A549 (cell line): ENCODE measurements around the gene CIAPIN1.

Experiments
- CBX8 ChIP-seq: fragments of 200-600 bp; sonication (generic); IDR thresholded peaks from 2 replicates; pipeline ENCODE4 v1.6.1; 2016
- CEBPB ChIP-seq, 2 experiments: fragments of >200 bp in 1 of 2; sonication (Bioruptor Twin) in 1 of 2; formaldehyde crosslinking in 1 of 2; IDR thresholded peaks; 2 replicates each; pipeline ENCODE4 v1.6.1; 2012 to 2016
- CHD4 ChIP-seq: fragments of 200-600 bp; sonication (generic); IDR thresholded peaks from 2 replicates; pipeline ENCODE4 v1.6.1; 2016; ENCODE audit warnings: antibody characterized with exemption, mild to moderate bottlenecking, borderline replicate concordance
- CTCF ChIP-seq: fragments of >200 bp; sonication (Bioruptor Twin); formaldehyde crosslinking; IDR thresholded peaks from 3 replicates; pipeline ENCODE4 v1.5.1; 2016
- EP300 ChIP-seq, 2 experiments: fragments of >200 bp; sonication (Bioruptor Twin); formaldehyde crosslinking; IDR thresholded peaks; 2 replicates in 1 of 2; 3 replicates in 1 of 2; pipeline ENCODE4 v1.6.1; 2016 to 2017
- GATA3 ChIP-seq: IDR thresholded peaks from 2 replicates; pipeline ENCODE4 v1.6.1; 2012; ENCODE audit warnings: borderline replicate concordance
- POLR2A ChIP-seq: IDR thresholded peaks from 2 replicates; pipeline ENCODE4 v1.6.1; 2012; ENCODE audit warnings: mild to moderate bottlenecking, low read length
- RAD21 ChIP-seq, 2 experiments: fragments of >200 bp in 1 of 2; sonication (Bioruptor Twin) in 1 of 2; formaldehyde crosslinking in 1 of 2; IDR thresholded peaks in 1 of 2; conservative IDR thresholded peaks in 1 of 2; 2 replicates in 1 of 2; 3 replicates in 1 of 2; pipeline ENCODE4 v1.6.1; 2012 to 2018; ENCODE audit warnings: inconsistent platforms in 1 of 2
- RFX5 ChIP-seq: fragments of 450-650 bp; IDR thresholded peaks from 2 replicates; pipeline ENCODE4 v1.7.1; 2014; ENCODE audit warnings: antibody characterized with exemption, mild to moderate bottlenecking, moderate library complexity
- RNF2 ChIP-seq: fragments of 200-600 bp; sonication (generic); IDR thresholded peaks from 2 replicates; pipeline ENCODE4 v1.6.1; 2016; ENCODE audit warnings: low read depth, mild to moderate bottlenecking, antibody characterized with exemption, moderate library complexity, borderline replicate concordance
- SMC3 ChIP-seq: fragments of >200 bp; sonication (Bioruptor Twin); formaldehyde crosslinking; IDR thresholded peaks from 3 replicates; pipeline ENCODE4 v1.6.1; 2018; ENCODE audit warnings: inconsistent platforms
- ZFP36 ChIP-seq: fragments of 450-650 bp; IDR thresholded peaks from 2 replicates; pipeline ENCODE4 v1.6.1; 2014; ENCODE audit warnings: borderline replicate concordance; ENCODE audit not compliant: partially characterized antibody
- TF ChIP-seq, protein P1 (sequence below): fragments of 200-600 bp; sonication (generic); IDR thresholded peaks from 2 replicates; pipeline ENCODE4 v1.6.1; 2016; ENCODE audit warnings: antibody characterized with exemption, mild to moderate bottlenecking, moderate library complexity
- TF ChIP-seq, protein P2 (sequence below): fragments of 450-650 bp; IDR thresholded peaks from 2 replicates; pipeline ENCODE4 v1.6.1; 2014; ENCODE audit warnings: antibody characterized with exemption

- no peak for TF ChIP-seq CTCF
- no peak for TF ChIP-seq SMC3
- no peak for TF ChIP-seq CBX8
- TF ChIP-seq POLR2A = no peak
- TF ChIP-seq RNF2 = no peak
- 0 out of 5 replicates have a peak, but pooled peaks of 1 of the 2 experiments have one; percentile 5 for TF ChIP-seq RAD21 (conservative IDR thresholded peaks at IDR 0.05 in 1 of 2, IDR thresholded peaks at IDR 0.05 in 1 of 2)
- TF ChIP-seq, protein P1, sequence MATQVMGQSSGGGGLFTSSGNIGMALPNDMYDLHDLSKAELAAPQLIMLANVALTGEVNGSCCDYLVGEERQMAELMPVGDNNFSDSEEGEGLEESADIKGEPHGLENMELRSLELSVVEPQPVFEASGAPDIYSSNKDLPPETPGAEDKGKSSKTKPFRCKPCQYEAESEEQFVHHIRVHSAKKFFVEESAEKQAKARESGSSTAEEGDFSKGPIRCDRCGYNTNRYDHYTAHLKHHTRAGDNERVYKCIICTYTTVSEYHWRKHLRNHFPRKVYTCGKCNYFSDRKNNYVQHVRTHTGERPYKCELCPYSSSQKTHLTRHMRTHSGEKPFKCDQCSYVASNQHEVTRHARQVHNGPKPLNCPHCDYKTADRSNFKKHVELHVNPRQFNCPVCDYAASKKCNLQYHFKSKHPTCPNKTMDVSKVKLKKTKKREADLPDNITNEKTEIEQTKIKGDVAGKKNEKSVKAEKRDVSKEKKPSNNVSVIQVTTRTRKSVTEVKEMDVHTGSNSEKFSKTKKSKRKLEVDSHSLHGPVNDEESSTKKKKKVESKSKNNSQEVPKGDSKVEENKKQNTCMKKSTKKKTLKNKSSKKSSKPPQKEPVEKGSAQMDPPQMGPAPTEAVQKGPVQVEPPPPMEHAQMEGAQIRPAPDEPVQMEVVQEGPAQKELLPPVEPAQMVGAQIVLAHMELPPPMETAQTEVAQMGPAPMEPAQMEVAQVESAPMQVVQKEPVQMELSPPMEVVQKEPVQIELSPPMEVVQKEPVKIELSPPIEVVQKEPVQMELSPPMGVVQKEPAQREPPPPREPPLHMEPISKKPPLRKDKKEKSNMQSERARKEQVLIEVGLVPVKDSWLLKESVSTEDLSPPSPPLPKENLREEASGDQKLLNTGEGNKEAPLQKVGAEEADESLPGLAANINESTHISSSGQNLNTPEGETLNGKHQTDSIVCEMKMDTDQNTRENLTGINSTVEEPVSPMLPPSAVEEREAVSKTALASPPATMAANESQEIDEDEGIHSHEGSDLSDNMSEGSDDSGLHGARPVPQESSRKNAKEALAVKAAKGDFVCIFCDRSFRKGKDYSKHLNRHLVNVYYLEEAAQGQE = no peak
- no peak for TF ChIP-seq ZFP36
- TF ChIP-seq GATA3 = no peak
- TF ChIP-seq CHD4 = no peak
- no peak for TF ChIP-seq EP300 (IDR thresholded peaks at IDR 0.05)
- TF ChIP-seq, protein P2, sequence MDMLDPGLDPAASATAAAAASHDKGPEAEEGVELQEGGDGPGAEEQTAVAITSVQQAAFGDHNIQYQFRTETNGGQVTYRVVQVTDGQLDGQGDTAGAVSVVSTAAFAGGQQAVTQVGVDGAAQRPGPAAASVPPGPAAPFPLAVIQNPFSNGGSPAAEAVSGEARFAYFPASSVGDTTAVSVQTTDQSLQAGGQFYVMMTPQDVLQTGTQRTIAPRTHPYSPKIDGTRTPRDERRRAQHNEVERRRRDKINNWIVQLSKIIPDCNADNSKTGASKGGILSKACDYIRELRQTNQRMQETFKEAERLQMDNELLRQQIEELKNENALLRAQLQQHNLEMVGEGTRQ = no peak
- TF ChIP-seq RFX5 = no peak
- TF ChIP-seq CEBPB (IDR thresholded peaks at IDR 0.05) = no peak
Measured at GRCh38 chr16:57435838-57436237, 11.3 kb downstream of the CIAPIN1 start.
